NB4 (cell line): Measurements from ENCODE around the gene PLCH2.

Experiments
- DNase-seq: peaks from one replicate; pipeline ENCODE4 v3.0.0; 2010; ENCODE audit warnings: low read depth
- H3K4me3 ChIP-seq: one replicate; pipeline ENCODE4 v1.5.1; 2011; ENCODE audit warnings: mild to moderate bottlenecking, low read depth, low read length, moderate library complexity
- CTCF ChIP-seq: IDR thresholded peaks from one replicate; pipeline ENCODE4 v1.5.1; 2012; ENCODE audit warnings: low read depth, low read length
- MYC ChIP-seq: IDR thresholded peaks from 2 replicates; pipeline ENCODE4 v1.6.1; 2011; ENCODE audit warnings: low read depth, low read length
- POLR2A ChIP-seq: IDR thresholded peaks from 2 replicates; pipeline ENCODE4 v1.6.1; 2011; ENCODE audit warnings: mild to moderate bottlenecking; ENCODE audit not compliant: insufficient read length; ENCODE audit errors: extremely low read depth
- TF ChIP-seq, protein P1 (sequence below): IDR thresholded peaks from 2 replicates; pipeline ENCODE4 v1.6.1; 2011; ENCODE audit warnings: low read depth, low read length

The PLCH2 gene

GRCh38 chr1:2554621-2555387 lies 78.7 kb downstream of the PLCH2 start:
- TF ChIP-seq MYC: peak; percentile 39; the same call in 1 of the 2 replicates
- no peak for TF ChIP-seq POLR2A
- peak; percentile 59 for TF ChIP-seq CTCF
- TF ChIP-seq, protein P1, sequence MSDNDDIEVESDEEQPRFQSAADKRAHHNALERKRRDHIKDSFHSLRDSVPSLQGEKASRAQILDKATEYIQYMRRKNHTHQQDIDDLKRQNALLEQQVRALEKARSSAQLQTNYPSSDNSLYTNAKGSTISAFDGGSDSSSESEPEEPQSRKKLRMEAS: peak; percentile 46; the same call in 1 of the 2 replicates
- H3K4me3 ChIP-seq: no peak overlapping the region
- peak; percentile 65 for DNase-seq
